DND-41 (cell line): Measurements from ENCODE around the gene DTD2.

Source experiments
- CTCF ChIP-seq: IDR thresholded peaks from 2 replicates; pipeline ENCODE4 v1.5.1; 2012; ENCODE audit warnings: borderline replicate concordance, low read length, moderate library complexity, mild to moderate bottlenecking; ENCODE audit not compliant: poor library complexity, severe bottlenecking; ENCODE audit errors: extremely low read depth
- EZH2 ChIP-seq: IDR thresholded peaks from 3 replicates; pipeline ENCODE4 v1.6.1; 2012; ENCODE audit warnings: borderline replicate concordance, low read depth, mild to moderate bottlenecking, moderate library complexity, low read length, inconsistent platforms; ENCODE audit not compliant: severe bottlenecking

- peak; percentile 24 for TF ChIP-seq CTCF
- TF ChIP-seq EZH2: no peak
These were observed at the start of gene DTD2 for GRCh38 chr14:31456841-31457664.
